HG03039 (cell line): ENCODE results near the gene PTH.

Experiments
- ATAC-seq: cut with Tn5 transposase; IDR thresholded peaks from one replicate; pipeline ENCODE4 v1.9.1; 2021; ENCODE audit warnings: mild to moderate bottlenecking, moderate library complexity; ENCODE audit not compliant: unreplicated experiment

The PTH gene

GRCh38 chr11:13449522-13449921 is 46.3 kb downstream of the PTH start:
- ATAC-seq: no peak

GRCh38 chr11:13448876-13449275 is 46.9 kb downstream of the PTH start:
- ATAC-seq: no peak

GRCh38 chr11:13446444-13446843 is 49.4 kb downstream of the PTH start:
- ATAC-seq: no peak

- no peak for ATAC-seq
Measured at GRCh38 chr11:13445588-13445987, 50.2 kb downstream of the PTH start.
